HFF-Myc (cell line): ENCODE data around the gene CDC42SE2.

Experiments used
- DNase-seq: peaks from one replicate; pipeline ENCODE4 v3.0.0-alpha.2; 2011; ENCODE audit warnings: low read depth; ENCODE audit errors: extremely low read depth
- H3K4me3 ChIP-seq: replicated peaks from 2 replicates; pipeline ENCODE4 v1.5.1; 2011; ENCODE audit warnings: low read depth, mild to moderate bottlenecking, control low read depth, low read length
- TF ChIP-seq, protein P1 (sequence below): IDR thresholded peaks from 2 replicates; pipeline ENCODE4 v1.5.1; 2012; ENCODE audit warnings: mild to moderate bottlenecking, low read depth, low read length, control low read depth; ENCODE audit errors: missing control alignments

CDC42SE2 gene

DNA sequence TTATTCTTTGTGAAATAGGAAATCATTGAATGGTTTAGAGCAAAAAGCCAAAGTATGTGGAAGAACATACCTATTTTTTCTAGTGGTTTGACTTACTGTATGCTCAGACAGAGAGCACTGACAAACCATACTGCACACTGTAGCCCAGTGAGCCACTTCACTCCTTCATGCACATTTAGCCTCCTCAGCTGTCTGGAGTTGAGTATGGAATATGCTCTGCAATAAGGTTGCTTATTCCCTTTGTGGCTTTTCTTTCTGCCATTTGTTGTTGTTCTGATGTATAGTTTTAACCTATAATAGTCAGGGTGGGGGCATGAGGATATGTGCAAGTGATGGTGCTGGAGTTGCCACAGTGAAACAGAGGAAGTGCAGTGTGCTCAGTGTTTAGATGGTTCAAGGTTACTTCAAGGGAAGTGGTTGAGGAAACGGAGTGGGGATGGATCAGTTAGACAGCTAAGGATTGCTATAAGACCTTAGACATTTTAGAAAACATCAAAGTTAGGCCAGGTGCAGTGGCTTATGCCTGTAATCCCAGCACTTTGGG is 100.7 kb downstream of the CDC42SE2 start:
- H3K4me3 ChIP-seq = no peak overlapping the region
- no peak for DNase-seq
- TF ChIP-seq, protein P1, sequence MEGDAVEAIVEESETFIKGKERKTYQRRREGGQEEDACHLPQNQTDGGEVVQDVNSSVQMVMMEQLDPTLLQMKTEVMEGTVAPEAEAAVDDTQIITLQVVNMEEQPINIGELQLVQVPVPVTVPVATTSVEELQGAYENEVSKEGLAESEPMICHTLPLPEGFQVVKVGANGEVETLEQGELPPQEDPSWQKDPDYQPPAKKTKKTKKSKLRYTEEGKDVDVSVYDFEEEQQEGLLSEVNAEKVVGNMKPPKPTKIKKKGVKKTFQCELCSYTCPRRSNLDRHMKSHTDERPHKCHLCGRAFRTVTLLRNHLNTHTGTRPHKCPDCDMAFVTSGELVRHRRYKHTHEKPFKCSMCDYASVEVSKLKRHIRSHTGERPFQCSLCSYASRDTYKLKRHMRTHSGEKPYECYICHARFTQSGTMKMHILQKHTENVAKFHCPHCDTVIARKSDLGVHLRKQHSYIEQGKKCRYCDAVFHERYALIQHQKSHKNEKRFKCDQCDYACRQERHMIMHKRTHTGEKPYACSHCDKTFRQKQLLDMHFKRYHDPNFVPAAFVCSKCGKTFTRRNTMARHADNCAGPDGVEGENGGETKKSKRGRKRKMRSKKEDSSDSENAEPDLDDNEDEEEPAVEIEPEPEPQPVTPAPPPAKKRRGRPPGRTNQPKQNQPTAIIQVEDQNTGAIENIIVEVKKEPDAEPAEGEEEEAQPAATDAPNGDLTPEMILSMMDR = no peak

DNA sequence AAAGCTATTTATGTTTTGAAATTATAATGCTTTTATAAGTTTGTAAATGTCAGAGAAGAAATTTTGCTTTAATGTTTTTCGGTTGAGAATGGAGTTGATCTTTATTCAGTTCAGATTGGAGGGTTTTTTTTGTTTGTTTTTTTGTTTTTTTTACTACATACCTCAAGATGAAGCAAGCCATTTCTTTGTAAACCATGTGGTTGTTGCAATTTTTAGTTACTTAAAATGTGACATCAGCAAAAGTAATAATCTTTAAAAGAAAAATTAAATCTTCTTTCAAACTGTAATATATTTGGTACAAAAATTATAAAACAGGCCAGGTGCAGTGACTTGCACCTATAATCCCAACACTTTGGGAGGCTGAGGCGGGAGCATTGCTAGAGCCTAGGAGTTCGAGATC is 102.6 kb downstream of the CDC42SE2 start:
- no peak for DNase-seq
- TF ChIP-seq, protein P1 = no peak
- no peak overlapping the region for H3K4me3 ChIP-seq

DNA sequence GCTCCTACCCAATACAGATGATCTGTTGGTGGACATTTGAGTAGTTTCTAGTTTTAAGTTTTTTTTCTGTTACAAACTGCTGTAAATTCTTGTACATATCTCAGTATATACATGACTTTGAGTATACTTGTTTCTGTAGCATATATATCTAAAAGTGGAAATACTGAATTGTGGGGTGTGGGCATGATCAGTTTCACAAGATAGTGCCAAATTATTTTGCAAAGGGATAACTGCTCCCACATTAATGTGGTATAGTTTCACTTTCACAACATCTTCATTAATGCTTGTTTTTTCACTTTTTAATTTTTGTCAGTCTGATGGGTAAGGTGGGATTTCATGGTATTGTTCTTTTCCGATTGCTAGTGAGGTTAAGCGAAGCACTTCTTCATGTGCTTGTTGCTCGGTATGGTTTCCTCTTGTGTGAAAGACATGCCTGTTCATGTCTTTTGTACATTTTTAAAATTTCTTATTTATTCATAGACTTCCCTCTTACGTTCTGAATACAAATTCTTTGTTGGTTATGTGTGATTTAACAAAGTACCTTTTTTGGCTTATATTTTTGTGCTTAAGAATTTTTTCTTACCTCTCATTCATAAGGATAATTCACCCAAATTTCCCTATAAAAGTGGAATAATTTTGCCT is 103.5 kb downstream of the CDC42SE2 start:
- no peak overlapping the region for H3K4me3 ChIP-seq
- DNase-seq = no peak
- TF ChIP-seq, protein P1 = no peak

DNA sequence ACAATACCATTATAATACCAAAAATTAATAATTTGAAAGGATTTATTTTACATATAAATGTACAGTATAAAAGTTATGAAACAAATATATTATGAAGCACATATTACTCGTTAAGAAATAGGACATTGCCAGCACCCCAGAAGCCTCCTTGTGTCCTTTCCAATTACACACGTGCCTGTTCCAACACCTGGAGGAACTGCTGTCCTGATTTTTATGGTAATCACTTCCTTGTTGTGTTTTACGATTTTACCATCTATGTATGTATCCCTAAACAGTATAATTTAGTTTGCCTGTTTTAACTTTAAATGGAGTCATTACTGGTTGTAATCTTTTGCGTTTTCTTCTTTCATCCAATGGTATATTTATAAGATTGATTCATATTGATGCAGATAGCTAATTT is 105.0 kb downstream of the CDC42SE2 start:
- TF ChIP-seq, protein P1 = no peak
- H3K4me3 ChIP-seq = no peak overlapping the region
- DNase-seq = no peak

DNA sequence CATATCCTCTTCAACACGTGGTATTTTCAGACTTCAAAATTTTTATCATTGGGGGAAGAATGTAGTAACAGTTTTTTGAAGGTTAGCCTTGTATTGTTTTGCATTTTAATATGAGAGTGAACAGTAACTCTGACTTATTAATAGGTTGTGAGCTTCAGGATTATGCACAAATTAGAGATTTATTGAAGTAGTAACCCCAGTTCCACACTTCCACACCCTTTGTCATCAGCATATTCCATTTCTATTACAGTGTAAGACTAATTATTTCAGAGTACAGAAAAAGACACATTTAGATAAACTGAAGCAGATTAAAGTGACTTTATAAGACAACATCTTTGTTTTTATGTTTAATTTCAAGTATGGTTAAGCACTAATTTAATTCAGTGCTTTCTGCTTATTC is 105.7 kb downstream of the CDC42SE2 start:
- TF ChIP-seq, protein P1 = no peak
- no peak for DNase-seq
- no peak overlapping the region for H3K4me3 ChIP-seq

DNA sequence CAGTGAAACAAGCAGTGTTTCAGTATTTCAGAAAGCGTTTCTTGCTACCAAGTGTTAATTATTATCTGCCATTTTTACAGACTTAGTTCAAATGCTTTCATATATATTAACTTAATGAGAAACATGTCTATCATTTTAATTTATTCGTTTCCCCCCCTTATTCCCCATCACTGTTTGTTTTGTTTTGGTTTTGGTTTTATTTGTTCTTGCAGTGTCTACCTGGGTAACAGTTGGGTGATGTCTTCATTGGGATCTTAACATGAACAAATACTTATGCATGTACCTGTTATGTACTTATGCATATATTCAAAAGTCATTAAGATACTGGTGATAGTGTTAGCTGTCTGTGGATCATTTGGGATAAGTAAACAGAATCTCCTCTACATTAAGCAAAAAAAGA is 108.0 kb downstream of the CDC42SE2 start:
- no peak overlapping the region for H3K4me3 ChIP-seq
- no peak for DNase-seq
- TF ChIP-seq, protein P1 = no peak

- no peak for DNase-seq
- H3K4me3 ChIP-seq = no peak overlapping the region
- TF ChIP-seq, protein P1 = no peak
Observed at GRCh38 chr5:131373265-131373664, 109.4 kb downstream of the CDC42SE2 start.
